Measurements from ENCODE around the gene TCF4.

The TCF4 gene

GRCh38 chr18:55503167-55503820 lies 84.7 kb downstream of the TCF4 start:
- no peak for DNase-seq (ENCODE audit: low read depth)

GRCh38 chr18:55501982-55502710 lies 85.8 kb downstream of the TCF4 start:
- no peak for DNase-seq (ENCODE audit: low read depth)

- DNase-seq (ENCODE audit: low read depth) = no peak
Observed at GRCh38 chr18:55501579-55501978, 86.4 kb downstream of the TCF4 start.

GRCh38 chr18:55500316-55501086 lies 87.5 kb downstream of the TCF4 start:
- peak; percentile 13 for DNase-seq (ENCODE audit: low read depth)

GRCh38 chr18:55499526-55499925 lies 88.5 kb downstream of the TCF4 start:
- DNase-seq (ENCODE audit: low read depth) = no peak

- DNase-seq (ENCODE audit: low read depth) = no peak
Observed at GRCh38 chr18:55497825-55498403, 90.1 kb downstream of the TCF4 start.

- DNase-seq (ENCODE audit: low read depth) = no peak
Observed at GRCh38 chr18:55494899-55495298, 93.1 kb downstream of the TCF4 start.

GRCh38 chr18:55494441-55494840 lies 93.6 kb downstream of the TCF4 start:
- DNase-seq (ENCODE audit: low read depth) = no peak

GRCh38 chr18:55491616-55492015 lies 96.4 kb downstream of the TCF4 start:
- DNase-seq (ENCODE audit: low read depth) = no peak

GRCh38 chr18:55489034-55489986 lies 98.7 kb downstream of the TCF4 start:
- DNase-seq (ENCODE audit: low read depth) = no peak

- DNase-seq (ENCODE audit: low read depth) = no peak
Observed at GRCh38 chr18:55488473-55488872, 99.5 kb downstream of the TCF4 start.

GRCh38 chr18:55487997-55488396 lies 100.0 kb downstream of the TCF4 start:
- no peak for DNase-seq (ENCODE audit: low read depth)

GRCh38 chr18:55486936-55487335 lies 101.1 kb downstream of the TCF4 start:
- no peak for DNase-seq (ENCODE audit: low read depth)

GRCh38 chr18:55485666-55486065 lies 102.3 kb downstream of the TCF4 start:
- DNase-seq (ENCODE audit: low read depth) = peak; percentile 9

GRCh38 chr18:55484773-55485172 lies 103.2 kb downstream of the TCF4 start:
- no peak for DNase-seq (ENCODE audit: low read depth)

GRCh38 chr18:55483266-55483871 lies 104.6 kb downstream of the TCF4 start:
- no peak for DNase-seq (ENCODE audit: low read depth)

- DNase-seq (ENCODE audit: low read depth) = no peak
Observed at GRCh38 chr18:55479656-55480420, 108.2 kb downstream of the TCF4 start.

GRCh38 chr18:55477860-55478581 lies 110.0 kb downstream of the TCF4 start:
- DNase-seq (ENCODE audit: low read depth) = peak; percentile 5

GRCh38 chr18:55477499-55477859 lies 110.5 kb downstream of the TCF4 start:
- DNase-seq (ENCODE audit: low read depth) = peak; percentile 17

GRCh38 chr18:55475916-55476315 lies 112.1 kb downstream of the TCF4 start:
- DNase-seq (ENCODE audit: low read depth) = no peak
